Activated CD8-positive, alpha-beta memory T cell treated with anti-CD3 and anti-CD28 coated beads for 48 hours (primary cell): ENCODE measurements around the gene TBL3.
"Not testable (repeated sequence)": the region's sequence is repeated elsewhere in the genome, so short reads cannot be mapped to it uniquely, and the experiment has no call there.

Experiments
- DNase-seq, 3 experiments: peaks; one replicate each; pipeline ENCODE4 v3.0.0-alpha.2; 2020; ENCODE audit warnings: low read depth in 2 of 3, low spot score in 2 of 3

The TBL3 gene

DNA sequence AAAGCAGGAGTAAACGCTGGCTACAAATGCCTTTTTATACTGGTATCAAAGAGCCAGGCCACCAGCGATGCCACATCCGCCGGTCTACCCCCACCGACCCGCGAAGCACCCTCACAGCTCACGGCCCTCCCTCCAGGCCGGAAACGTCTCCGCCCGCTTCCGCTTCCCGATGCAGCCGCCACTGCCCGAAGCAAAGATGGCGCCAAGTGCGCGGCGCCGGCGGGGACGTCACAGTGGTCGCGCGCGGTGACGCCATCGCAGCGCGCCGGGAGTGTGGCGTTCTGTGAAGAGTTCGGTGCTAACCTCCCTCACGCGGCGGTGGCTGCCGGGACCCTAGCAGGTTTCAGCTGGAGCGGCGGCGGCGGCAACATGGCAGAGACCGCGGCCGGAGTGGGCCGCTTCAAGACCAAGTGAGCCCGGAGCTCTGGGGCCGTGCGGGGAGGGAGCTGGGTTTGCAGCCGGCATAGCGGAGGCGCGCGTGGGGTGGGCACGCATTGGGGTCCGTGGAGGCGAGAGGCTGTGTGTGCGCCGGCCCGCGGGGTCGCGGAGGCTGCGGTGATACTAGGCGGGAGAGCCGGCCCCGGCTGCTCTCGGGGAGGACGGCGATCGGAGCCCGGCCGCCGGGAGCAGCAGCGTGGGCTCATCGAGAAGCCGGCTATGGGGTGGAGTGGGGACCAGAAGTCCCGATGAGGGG is at the start of gene TBL3:
Gene TBL3 (plus strand): TSS at position 258 of the 694 bp plus-strand sequence. CDS start 112 bp downstream, at position 370.
- DNase-seq: peak; percentile 96 to 98 (median 97)

- DNase-seq: no peak
Observed at GRCh38 chr16:1922357-1922756, 49.5 kb upstream of the TBL3 start.

- no peak for DNase-seq
Observed at GRCh38 chr16:1923299-1924034, 48.4 kb upstream of the TBL3 start.

GRCh38 chr16:1924095-1924494 is 47.8 kb upstream of the TBL3 start:
- DNase-seq: no peak

DNA sequence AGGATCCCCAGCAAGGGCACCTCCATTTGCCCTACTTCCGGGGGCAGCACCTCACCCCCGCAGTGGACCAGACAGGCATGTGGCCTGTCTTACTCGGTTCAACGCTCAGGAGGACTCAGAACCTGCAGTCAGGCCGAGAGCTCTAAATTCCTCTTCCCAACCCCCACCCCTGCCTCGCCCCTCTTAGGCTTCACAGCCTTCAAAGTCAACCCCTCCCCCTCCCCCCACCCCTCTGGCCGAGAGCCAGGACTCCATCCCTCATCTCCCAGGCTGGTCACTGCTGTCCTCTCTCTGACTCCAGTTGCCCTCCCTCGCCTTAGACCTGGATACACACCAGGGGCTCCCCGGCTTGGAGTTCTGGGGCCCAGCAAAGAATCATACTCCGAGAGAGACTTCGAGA is 45.6 kb upstream of the TBL3 start:
- DNase-seq: no peak

GRCh38 chr16:1929105-1929504 is 42.7 kb upstream of the TBL3 start:
- DNase-seq: no peak

- DNase-seq: peak; percentile 82 to 100 (median 94)
Observed at GRCh38 chr16:1929578-1930337, 42.1 kb upstream of the TBL3 start.

- DNase-seq: no peak
Observed at GRCh38 chr16:1930338-1930720, 41.5 kb upstream of the TBL3 start.

GRCh38 chr16:1932050-1933028 is 39.5 kb upstream of the TBL3 start:
- no peak for DNase-seq

- no peak for DNase-seq
Observed at GRCh38 chr16:1933097-1933661, 38.7 kb upstream of the TBL3 start.

GRCh38 chr16:1936945-1937479 is 34.8 kb upstream of the TBL3 start:
- DNase-seq: no peak

GRCh38 chr16:1938316-1938715 is 33.5 kb upstream of the TBL3 start:
- no peak for DNase-seq

DNA sequence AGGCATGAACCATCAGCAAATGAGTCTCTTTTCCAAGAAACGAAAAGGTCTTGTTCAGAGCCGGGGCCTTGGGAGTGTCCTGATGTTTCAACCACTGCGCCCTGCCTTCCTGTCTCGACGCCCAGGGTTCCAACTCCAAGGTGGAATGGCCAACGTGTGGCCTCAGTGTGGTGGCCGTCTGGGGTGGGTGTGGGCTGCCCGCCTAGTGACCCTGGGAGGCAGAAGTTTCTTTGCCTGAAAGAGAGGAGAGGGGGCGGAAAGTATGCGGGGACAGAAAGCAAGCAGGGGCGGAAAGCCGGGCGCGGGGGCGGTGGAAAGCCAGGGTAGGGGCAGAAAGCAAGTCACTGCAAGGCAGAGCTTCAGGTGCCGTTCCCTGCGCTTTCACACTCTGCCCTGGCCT is 32.9 kb upstream of the TBL3 start:
- no peak for DNase-seq

DNA sequence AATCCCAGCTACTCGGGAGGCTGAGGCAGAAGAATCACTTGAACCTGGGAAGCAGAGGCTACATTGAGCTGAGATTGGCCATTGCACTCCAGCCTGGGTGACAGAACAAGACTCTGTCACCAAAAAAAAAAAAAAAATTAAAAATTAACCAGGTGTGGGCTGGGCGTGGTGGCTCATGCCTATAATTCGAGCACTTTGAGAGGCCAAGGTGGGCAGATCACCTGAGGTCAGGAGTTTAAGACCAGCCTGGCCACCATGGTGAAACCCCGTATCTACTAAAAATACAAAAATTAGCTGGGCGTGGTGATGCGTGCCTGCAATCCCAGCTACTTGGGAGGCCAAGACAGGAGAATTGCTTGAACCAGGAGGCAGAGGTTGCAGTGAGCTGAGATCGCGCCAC is 32.0 kb upstream of the TBL3 start:
- not testable (repeated sequence) for DNase-seq

DNA sequence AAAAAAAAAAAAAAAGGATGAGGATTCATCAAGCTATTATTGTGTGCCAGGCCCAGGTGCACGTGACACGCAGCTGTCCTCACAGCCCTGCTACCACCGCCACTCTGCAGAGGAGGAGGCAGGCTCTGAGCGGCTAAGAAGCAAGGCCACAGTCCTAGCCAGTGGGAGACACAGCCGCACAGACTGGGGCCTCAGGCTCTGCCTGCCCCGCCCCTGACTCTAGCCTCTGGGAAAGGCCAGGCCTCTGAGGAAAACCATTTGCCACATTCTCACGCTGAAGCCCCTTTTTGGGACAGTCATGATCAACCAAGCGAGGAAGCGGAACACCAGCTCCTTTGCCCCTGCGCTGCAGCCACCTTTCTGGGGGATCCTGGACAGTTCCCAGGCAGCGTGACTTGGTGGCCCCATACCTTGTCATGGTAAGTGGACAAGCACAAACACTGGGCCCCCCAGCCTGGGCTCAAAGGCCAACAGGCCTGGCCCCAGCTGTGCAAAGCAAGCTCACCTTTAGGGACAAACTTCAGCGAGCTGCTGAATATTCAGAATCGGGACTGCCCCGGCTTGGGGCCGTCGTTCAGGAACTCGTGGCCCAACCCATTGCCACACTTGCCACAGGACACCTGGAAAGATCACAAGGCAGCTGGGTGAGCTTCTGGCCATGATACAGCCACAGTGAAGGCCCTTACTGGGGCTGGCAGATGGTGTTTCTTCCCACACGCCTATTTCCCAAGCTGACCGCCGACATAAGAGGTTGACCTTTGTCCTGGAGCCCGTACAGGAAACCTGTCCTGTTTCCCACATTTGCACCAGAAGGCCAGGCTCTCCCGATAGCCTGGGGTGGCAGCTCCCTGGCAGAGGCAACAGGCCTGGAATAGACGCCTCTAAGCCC is 31.3 kb upstream of the TBL3 start:
- no peak for DNase-seq

DNA sequence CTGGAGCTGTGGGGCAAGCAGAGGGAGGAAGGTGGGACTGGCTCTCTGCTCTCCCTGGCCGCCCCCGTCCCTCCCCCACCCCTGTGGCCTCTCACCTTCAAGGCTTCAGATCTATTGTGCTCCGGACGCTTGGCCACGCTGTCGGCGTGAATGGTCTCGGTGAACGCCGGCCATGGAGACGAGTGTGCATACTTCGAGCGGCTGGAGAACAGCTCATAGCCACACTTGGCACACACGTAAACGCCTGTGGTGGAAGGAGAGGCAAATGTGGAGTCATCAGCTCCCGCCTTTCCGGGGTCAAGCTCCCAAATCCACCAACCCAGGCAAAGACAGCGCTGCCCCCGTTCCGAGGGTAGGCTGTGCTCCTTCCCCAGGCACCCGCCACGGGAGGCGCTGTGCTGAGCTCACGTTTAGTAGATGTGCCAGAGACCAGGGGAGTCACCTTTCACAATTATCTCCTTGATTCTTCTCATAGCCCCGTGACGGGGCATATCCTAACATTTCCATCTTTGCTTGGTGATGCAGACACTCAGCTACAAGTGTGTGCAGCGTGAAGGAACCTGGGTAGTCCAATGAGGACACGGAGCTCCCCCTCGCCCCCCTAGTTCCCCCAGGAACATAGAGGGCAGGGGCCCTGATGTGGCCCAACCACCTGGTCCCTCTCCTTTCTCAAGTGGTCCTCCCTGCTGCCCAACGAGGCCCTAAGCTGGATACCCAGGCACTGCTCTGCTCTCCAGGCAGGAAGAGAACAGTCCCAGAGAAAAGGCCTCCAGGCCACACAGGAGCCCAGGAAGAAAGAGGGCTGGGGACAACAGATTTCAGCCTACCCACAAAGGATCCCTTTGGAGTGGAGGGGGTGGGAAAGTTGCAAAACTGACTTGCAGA is 30.4 kb upstream of the TBL3 start:
- no peak for DNase-seq

DNA sequence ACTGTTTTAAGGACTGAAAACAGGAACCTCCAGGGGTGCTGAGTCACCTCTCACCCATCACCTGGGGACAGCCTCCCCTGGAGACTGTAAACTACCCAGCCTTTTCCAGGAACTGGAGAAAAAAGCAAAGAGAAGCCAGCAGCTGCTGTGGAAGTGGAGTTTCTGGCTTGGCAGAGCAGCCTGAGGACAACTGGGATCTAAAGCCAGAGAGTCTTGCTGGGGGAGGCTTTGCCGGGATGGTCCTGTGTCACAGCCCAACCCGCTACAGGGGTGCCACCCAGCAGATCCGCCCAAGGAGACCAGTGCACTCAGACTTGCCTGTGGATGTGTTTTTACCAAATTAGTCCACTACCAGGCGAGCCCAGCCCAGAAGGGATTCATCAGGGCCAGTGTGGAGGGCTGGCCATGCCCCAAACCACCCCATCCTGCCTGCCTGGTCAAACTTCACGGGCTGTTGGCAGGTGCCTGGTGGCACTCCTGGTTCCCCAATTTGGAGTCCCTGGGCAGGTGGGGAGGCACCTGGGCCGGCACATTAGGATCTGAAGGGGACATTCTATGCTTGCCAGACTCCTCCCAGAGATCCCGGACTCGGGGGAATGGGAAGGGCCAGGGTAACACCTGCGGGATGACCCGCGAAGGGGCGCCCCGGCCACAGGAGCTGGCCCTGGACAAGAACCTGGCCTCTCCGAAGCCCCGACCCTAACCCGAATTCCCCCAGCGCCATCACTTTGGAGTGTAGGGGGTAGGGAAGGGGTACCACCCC is 29.6 kb upstream of the TBL3 start:
- DNase-seq: no peak
